Testis (tissue), 2 donors: ENCODE data around the gene GNB1L.

Experiments
- CTCF ChIP-seq, 3 experiments: fragments of 450-650 bp in 2 of 3; fragments of 200-600 bp in 1 of 3; sonication (generic) in 1 of 3; IDR thresholded peaks; one replicate each; pipeline ENCODE4 v1.5.1; 2016 to 2019; ENCODE audit warnings: antibody characterized with exemption in 3 of 3, mild to moderate bottlenecking in 2 of 3, moderate library complexity in 1 of 3
- POLR2A ChIP-seq: fragments of 450-650 bp; IDR thresholded peaks from one replicate; pipeline ENCODE4 v1.6.1; 2017; ENCODE audit warnings: antibody characterized with exemption, mild to moderate bottlenecking, moderate library complexity

- TF ChIP-seq CTCF (IDR thresholded peaks at IDR 0.05), result no peak
- no peak for TF ChIP-seq POLR2A
These were observed 120.5 kb downstream of the GNB1L start for GRCh38 chr22:19734163-19734562.
